GM23338 (cell line): ENCODE measurements around the gene AKT1S1. TPM values are rescaled to one million over a fixed set of nuclear protein-coding genes. Genes with fewer than 3 reads are reported as not detected.

ENCODE experiments used
- CTCF ChIP-seq, 2 experiments: fragments of 200-600 bp in 1 of 2; sonication (generic) in 1 of 2; conservative IDR thresholded peaks; 2 replicates each; pipeline versions ENCODE4 v1.5.1 to v1.6.1; 2016 to 2017; ENCODE audit warnings: antibody characterized with exemption in 2 of 2, low read depth in 2 of 2, mild to moderate bottlenecking in 2 of 2, moderate library complexity in 1 of 2
- ETS1 ChIP-seq: IDR thresholded peaks from 2 replicates; pipeline ENCODE4 v1.6.1; 2016; ENCODE audit warnings: antibody characterized with exemption
- POLR2AphosphoS5 ChIP-seq: IDR thresholded peaks from 2 replicates; pipeline ENCODE4 v1.6.1; 2016; ENCODE audit warnings: antibody characterized with exemption, low read depth
- STAT1 ChIP-seq: IDR thresholded peaks from one replicate; pipeline ENCODE4 v1.6.1; 2016; ENCODE audit warnings: antibody characterized with exemption; ENCODE audit not compliant: unreplicated experiment
- ZNF114 ChIP-seq: fragments of 250-450 bp; sonication (Bioruptor Pico); IDR thresholded peaks from 2 replicates; pipeline ENCODE4 v1.5.0; 2020; ENCODE audit warnings: mild to moderate bottlenecking, moderate library complexity
- ZNF462 ChIP-seq: fragments of 250-450 bp; sonication (Bioruptor Pico); IDR thresholded peaks from 2 replicates; pipeline ENCODE4 v1.5.0; 2020; ENCODE audit warnings: mild to moderate bottlenecking, moderate library complexity
- polyA plus RNA-seq: library from polyadenylated mRNA; unstranded; fragments of >200 nt; fragmentation: Nextera tagmentation; extraction: Ambion mirVana; gene quantifications from 2 replicates; pipeline ENCODE4 v1.2.1, GENCODE V29; 2016
- total RNA-seq: library from RNA; depleted of rRNA; stranded (reverse); fragments of >200 nt; shearing (Covaris generic); gene quantifications from 2 replicates; pipeline ENCODE4 v1.2.3, GENCODE V29; 2014

The AKT1S1 gene
- total and polyA plus RNA-seq, 2 experiments from 2014 or later: 21.5 to 28.6 TPM

GRCh38 chr19:49911381-49912145, 34.4 kb upstream of the AKT1S1 start (continued):
- TF ChIP-seq ZNF462 (CRISPR knock-in tag): no peak
- no peak for TF ChIP-seq CTCF (conservative IDR thresholded peaks at IDR 0.05; ENCODE audit: low read depth in 2 of 2)
- no peak for TF ChIP-seq ETS1
- no peak for TF ChIP-seq STAT1
- no peak for TF ChIP-seq POLR2AphosphoS5
- no peak for TF ChIP-seq ZNF114 (CRISPR knock-in tag)
